IPS-NIHi7 (cell line): ENCODE data around the gene FGF9.

ENCODE experiments used
- DNase-seq: peaks from one replicate; pipeline ENCODE4 v3.0.0; 2012; ENCODE audit warnings: mixed read lengths; ENCODE audit errors: extremely low spot score

Gene FGF9

GRCh38 chr13:21674490-21675009, 3.7 kb downstream of the FGF9 start:
- DNase-seq, result peak; percentile 28

- DNase-seq, result peak; percentile 40
Measured at GRCh38 chr13:21675095-21675991, 4.5 kb downstream of the FGF9 start.

- DNase-seq, result peak; percentile 73
Measured at GRCh38 chr13:21676611-21677021, 5.7 kb downstream of the FGF9 start.

- no peak for DNase-seq
Measured at GRCh38 chr13:21677075-21677623, 6.3 kb downstream of the FGF9 start.

- no peak for DNase-seq
Measured at GRCh38 chr13:21683034-21683733, 12.3 kb downstream of the FGF9 start.

- DNase-seq, result no peak
Measured at GRCh38 chr13:21684576-21684975, 13.7 kb downstream of the FGF9 start.

- DNase-seq, result no peak
Measured at GRCh38 chr13:21685485-21686064, 14.7 kb downstream of the FGF9 start.

GRCh38 chr13:21686751-21687391, 16.0 kb downstream of the FGF9 start:
- no peak for DNase-seq

GRCh38 chr13:21688056-21688455, 17.2 kb downstream of the FGF9 start:
- DNase-seq, result no peak

- no peak for DNase-seq
Measured at GRCh38 chr13:21689097-21689496, 18.2 kb downstream of the FGF9 start.

- DNase-seq, result no peak
Measured at GRCh38 chr13:21690955-21691354, 20.1 kb downstream of the FGF9 start.

- DNase-seq, result no peak
Measured at GRCh38 chr13:21691500-21691899, 20.6 kb downstream of the FGF9 start.

- DNase-seq, result no peak
Measured at GRCh38 chr13:21691928-21692327, 21.1 kb downstream of the FGF9 start.

- DNase-seq, result no peak
Measured at GRCh38 chr13:21694831-21695230, 24.0 kb downstream of the FGF9 start.

GRCh38 chr13:21695546-21695945, 24.7 kb downstream of the FGF9 start:
- DNase-seq, result no peak

- DNase-seq, result no peak
Measured at GRCh38 chr13:21696865-21697448, 26.1 kb downstream of the FGF9 start.

- no peak for DNase-seq
Measured at GRCh38 chr13:21698817-21699679, 28.2 kb downstream of the FGF9 start.

GRCh38 chr13:21701460-21701859, 30.6 kb downstream of the FGF9 start:
- no peak for DNase-seq

GRCh38 chr13:21703846-21704245, 33.0 kb downstream of the FGF9 start:
- DNase-seq, result no peak

- DNase-seq, result no peak
Measured at GRCh38 chr13:21707586-21707985, 36.7 kb downstream of the FGF9 start.
